GDM1 (cell line): ENCODE measurements around the gene DNAJC7.

Experiments used
- DNase-seq: peaks from one replicate; lab custom pipeline; 2025; lab: John Stamatoyannopoulos, UW

Gene DNAJC7

DNA sequence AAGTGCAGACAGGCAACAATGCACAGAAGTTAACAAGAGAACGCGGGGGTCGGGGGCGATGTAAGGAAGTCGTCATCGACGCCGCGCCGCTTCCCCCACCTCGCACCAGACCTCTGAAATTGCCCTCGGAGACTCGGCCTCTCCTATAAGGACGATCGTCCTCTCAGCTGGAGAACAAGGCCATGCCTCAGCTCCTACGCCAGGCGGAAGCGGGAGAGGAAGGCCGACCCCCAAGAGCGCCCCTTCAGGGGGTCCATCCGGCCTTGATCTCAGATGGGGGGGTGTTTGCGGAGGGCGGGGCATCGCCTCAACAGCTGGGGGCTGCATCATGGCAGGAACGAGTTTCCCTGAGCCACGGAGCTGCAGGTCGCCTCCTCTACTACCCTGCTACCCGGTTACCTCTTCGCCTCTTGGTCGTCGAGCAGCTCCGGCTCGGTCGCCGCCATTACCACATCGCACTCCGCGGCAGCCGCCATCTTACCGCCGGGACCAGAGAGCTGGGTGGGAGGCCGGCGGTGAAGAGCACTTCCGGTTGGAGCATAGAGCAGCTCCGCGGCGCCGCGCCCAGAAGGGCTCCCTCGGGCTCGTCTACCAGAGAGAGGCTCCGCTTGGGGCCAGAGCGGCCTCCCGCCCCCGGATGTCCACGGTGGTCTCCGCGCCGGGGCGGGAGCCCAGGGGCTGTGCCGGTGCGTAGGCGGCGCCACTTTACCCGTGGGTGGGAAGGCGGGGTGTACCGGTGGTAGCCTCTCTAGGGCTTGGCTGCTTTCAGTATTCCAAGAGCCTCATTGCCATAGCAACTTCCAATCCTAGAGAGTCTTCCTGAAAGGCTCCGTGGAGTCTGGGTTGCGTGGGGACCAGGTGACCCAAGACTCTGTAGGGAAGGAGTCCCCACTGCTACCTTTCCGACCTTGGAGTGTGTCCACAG lies at the start of gene DNAJC7:
Gene DNAJC7 (minus strand): TSS at position 499 of the 925 bp plus-strand sequence. CDS start 23 bp downstream, at position 476.
- peak; percentile 91 for DNase-seq

- no peak for DNase-seq
Measured at GRCh38 chr17:42065201-42065600, 48.0 kb upstream of the DNAJC7 start.

GRCh38 chr17:42062681-42063080 lies 45.4 kb upstream of the DNAJC7 start:
- DNase-seq = no peak

DNA sequence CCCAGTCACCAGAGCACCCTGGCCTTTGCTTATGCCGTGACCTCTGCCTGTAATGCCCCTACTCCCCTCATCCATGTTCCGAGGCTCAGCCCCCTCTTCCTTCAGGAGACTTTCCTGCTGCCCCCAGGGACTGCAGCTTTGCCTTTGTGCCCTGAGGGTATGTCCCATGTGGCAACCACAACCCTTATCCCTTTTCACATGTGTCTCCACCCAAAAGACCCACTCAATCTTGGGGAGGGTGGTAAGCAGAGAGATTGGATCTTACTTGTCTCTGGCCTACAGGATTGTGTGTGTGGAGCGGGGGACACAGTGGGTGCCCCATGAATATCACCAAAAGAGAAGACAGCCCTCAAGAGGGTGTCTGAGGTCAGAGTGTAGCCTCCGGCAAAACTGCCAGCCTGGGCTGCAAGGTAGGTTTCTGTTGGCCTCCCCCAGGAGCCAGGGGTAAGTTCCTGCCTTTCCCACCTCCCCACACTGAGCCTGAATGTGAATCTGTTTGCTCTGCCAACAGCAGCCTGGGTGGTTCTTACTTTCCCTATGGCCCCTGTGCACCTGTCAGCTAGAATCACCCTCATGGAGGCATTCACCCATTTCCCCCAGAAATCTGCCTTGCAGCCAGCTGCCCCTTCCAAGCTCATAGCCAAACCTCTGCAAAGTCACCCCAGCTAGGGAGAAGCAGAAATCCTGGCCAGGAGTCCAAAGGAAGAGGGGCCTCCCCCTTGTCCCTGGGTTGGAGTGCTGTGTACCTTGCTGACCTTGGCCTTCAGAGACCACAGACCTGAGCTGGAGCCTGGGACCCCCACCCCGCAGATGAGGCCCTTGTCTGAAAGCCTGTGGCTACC lies 44.6 kb upstream of the DNAJC7 start:
- DNase-seq = no peak

DNA sequence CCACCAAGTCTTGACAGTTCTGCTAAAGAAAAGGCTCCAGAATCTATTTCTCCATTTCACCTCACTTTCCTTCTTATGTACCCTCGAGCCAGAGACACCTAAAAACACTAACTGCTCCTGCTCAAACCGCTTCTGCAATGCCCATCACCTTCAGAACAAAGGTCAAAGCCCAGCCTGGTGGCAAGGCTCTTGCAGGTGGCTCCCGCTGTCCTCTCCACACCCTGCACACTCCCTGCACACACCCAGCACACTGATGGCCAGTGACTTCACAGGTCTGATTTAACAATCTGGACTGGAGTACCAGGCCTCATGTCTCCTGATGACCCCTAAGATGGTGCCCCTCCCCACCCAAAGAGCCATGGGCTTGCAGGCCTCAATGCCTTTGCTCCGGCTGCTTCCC lies 43.0 kb upstream of the DNAJC7 start:
- DNase-seq = no peak

DNA sequence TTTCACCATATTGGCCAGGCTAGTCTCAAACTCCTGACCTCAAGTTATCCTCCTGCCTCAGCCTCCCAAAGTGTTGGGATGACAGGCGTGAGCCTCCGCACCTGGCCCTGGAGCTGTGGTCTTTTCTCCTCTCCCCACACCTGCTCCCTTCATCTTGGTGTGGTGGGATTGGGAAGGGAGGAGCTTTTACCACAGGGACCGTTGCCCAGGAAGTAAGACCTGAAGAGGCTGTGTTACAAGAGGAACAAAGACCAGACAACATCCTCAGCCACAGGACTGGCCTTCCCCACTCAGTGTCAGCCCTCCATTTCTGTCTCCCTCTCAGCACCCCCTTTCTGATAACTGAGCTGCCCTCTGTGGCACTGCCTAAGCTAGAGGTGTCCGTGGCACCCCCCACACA lies 42.6 kb upstream of the DNAJC7 start:
- no peak for DNase-seq

- no peak for DNase-seq
Measured at GRCh38 chr17:42058063-42058462, 40.8 kb upstream of the DNAJC7 start.

GRCh38 chr17:42056635-42057034 lies 39.4 kb upstream of the DNAJC7 start:
- no peak for DNase-seq

DNA sequence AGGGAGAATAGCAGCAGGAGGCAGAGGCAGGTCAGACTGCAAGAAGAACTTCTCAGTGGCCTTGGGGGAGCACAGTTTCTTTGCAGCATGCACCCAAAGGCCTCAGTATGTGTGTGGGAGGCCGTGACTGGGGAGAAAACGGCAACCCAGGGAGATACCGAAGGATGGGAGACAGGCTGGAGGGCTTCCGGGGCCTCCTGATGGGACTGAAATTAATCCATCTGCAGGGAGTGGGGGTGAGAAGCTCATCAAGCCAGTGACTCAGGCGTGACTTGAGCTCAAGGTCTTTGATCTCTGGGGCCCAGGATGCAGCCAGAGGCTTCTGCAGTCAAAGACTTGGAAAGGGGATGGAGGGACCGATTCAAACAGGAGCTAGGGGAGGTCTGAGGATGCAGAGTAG lies 38.3 kb upstream of the DNAJC7 start:
- no peak for DNase-seq

GRCh38 chr17:42055027-42055426 lies 37.8 kb upstream of the DNAJC7 start:
- no peak for DNase-seq

DNA sequence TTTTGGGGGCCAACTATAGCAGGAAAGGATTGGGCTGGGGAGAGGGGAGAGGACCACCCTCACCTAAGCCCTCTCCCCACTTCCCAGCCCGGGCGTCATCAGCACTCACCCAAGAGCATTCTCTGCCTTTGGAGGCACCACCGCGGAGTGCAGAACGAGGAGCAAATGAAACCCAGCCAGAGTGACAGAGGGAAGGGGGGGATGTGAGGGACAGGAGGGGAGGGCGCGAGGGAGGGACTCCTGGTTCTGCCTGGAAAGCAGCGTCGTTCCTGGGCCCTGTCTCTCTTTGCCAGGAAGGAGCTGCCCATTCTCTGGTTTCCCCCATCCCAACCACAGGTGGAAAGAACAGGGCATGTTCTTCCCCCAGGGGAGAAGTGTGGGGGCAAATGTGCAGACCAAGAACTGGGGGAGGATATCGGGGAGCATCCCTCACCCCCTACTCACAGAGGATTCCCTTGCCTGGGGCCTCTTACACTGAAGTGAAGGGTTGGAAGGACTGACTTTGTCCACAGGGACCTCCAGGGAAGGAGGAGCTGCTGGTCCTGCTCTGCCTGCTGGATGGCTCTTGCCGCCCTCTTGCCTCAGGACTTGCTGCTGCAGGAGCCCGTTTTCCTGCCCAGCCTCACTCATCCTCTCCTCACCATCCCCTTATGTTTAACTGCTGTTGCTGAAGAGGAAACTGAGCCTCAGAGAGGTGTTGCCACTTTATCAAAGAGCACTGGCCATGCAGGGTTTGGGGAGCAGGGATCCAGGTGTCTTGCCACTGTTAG lies 36.7 kb upstream of the DNAJC7 start:
- no peak for DNase-seq

- no peak for DNase-seq
Measured at GRCh38 chr17:42052346-42052877, 35.2 kb upstream of the DNAJC7 start.

DNA sequence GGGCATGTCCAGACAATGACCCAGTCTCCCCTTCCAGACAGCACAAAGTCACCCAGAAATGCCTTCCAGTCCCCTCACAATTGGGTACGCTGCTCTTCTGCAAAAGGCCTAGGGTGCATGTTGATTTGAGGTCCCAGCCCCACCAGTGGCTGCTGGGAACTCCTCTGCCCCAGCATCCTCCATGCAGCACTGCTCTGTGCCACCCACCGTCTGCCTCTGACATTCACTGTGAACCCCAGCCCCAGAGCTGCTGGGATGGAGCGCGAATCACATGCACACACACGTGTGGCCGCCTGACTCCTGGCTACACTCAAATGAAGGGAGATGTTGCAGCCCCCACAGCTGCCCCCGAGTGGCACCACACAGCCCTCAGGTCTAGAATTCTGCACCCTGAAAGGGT lies 34.4 kb upstream of the DNAJC7 start:
- no peak for DNase-seq

- DNase-seq = no peak
Measured at GRCh38 chr17:42051013-42051400, 33.8 kb upstream of the DNAJC7 start.

GRCh38 chr17:42050393-42051012 lies 33.3 kb upstream of the DNAJC7 start, which contains the start of gene C17orf113:
Gene C17orf113, minus strand, starts transcription at chr17:42050601. Its CDS starts 7,225 bp downstream, at chr17:42043376.
- DNase-seq = peak; percentile 40

DNA sequence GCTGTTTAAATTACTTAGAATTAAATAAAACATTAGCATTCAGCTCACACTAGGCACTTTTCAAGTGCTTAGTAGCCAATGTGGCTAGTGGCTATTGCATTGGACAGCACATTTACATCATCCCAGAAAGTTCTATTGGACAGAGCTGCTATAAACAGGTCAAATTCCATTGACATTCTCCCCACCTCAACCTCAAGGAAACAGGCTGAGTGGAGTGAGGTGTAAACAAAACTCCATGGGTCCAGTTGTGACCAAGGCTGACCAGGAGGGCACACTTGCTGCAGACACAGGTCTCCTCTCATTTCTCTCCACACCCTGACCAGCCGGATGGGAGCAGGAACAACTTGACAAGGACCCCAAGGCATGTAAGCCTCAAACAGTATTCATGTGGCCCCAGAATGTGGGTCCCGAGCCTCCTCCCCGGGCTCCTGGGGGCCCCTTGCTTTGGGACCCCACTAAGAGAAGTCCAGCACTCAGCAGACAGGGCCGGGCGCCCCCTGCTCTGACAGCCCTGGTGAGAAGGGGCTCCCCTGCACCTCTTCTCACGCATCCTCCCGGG lies 32.7 kb upstream of the DNAJC7 start:
- DNase-seq = no peak

GRCh38 chr17:42047343-42047742 lies 30.1 kb upstream of the DNAJC7 start:
- no peak for DNase-seq

DNA sequence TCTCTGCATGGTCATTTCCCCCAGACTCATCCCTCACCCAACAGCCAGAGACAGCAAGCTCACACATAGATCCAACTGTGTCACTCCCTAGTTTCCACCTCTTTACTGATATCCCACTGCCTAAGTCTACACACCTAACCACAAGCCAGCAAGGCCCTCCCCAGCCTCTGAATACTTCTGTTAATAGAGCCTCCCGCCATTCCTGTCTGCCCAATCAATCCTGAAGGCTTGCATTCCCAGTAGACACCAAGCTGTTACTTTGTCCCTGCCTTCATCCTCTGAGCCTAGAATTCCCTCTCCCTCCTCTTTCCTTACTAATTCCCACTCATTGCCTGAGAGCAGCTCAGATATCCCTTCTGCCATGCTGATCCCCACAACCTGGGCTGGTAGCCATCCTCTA lies 28.5 kb upstream of the DNAJC7 start:
- no peak for DNase-seq

DNA sequence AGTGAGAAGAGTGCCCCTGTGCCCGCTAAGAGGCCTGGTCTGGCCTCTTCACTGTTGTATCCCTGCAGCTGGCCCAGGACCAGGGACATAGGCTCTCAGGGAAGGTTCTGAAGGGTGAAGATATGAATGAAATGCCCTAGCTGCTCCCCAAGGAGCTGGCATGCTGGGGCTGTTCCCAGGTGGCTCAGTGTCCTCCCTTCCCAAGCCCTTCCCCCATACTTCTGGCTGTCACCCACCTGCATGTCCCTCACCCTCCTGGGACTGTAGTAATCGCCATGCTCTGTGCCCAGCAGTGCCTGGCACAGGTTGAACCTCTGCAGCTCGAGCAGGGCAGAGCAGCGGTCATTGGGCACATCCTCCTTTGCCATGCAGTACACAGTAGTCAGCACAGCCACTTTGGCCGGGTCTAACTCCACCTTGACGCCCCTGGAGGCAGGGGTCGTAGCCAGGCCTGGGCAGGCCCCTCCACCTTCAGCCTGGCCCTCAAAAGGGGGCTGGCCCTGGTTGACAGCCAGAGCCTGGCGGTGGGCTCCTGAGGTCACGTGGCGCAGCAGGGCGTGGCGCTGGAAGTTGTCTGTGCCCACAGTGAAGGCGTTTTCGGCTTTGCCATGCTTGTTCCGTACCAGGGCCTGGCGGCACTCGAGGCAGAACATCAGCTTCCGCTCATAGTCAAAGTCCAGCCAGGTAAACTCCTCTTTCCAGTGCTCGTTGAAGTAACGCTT lies 25.5 kb upstream of the DNAJC7 start:
- no peak for DNase-seq

GRCh38 chr17:42041619-42042018 lies 24.4 kb upstream of the DNAJC7 start:
- no peak for DNase-seq
